ENCODE data around the gene RALGDS.
"Not testable (repeated sequence)": the region's sequence is repeated elsewhere in the genome, so short reads cannot be mapped to it uniquely, and the experiment has no call there.

The RALGDS gene

GRCh38 chr9:133073086-133074014, 47.7 kb downstream of the RALGDS start:
- Histone ChIP-seq H3K27me3 (ENCODE audit: insufficient read depth, poor library complexity, severe bottlenecking) (no peaks in the 10 kb centered on the region), H3K4me3 (replicated peaks; ENCODE audit: insufficient read depth, low read length) (no peak overlapping the region), H3K27ac (replicated peaks) (no peak overlapping the region)
- DNase-seq (ENCODE audit: low read depth in 1 of 2, low spot score in 1 of 2) = peak in 1 of 2 experiments; percentile 32
- no peak for TF ChIP-seq GABPA (IDR thresholded peaks at IDR 0.05; ENCODE audit: low read depth)
- TF ChIP-seq SPI1 (IDR thresholded peaks at IDR 0.05; ENCODE audit: borderline replicate concordance, low read depth) = peak; percentile 39; the same call in 1 of the 2 replicates

GRCh38 chr9:133072210-133072609, 48.8 kb downstream of the RALGDS start:
- not testable (repeated sequence) for H3K27me3 ChIP-seq (ENCODE audit: insufficient read depth, poor library complexity, severe bottlenecking); H3K27ac ChIP-seq (replicated peaks); DNase-seq (ENCODE audit: low read depth in 1 of 2, low spot score in 1 of 2)

GRCh38 chr9:133071484-133072150, 49.4 kb downstream of the RALGDS start:
- H3K27me3 ChIP-seq (ENCODE audit: insufficient read depth, poor library complexity, severe bottlenecking) = no peaks in the 10 kb centered on the region
- H3K4me3 ChIP-seq (replicated peaks; ENCODE audit: insufficient read depth, low read length) = no peak overlapping the region
- no peak overlapping the region for H3K27ac ChIP-seq (replicated peaks)
- no peak for TF ChIP-seq SPI1 (IDR thresholded peaks at IDR 0.05; ENCODE audit: borderline replicate concordance, low read depth)
- TF ChIP-seq POLR2AphosphoS5 (IDR thresholded peaks at IDR 0.05; ENCODE audit: low read depth) = no peak
- no peak for TF ChIP-seq GABPA (IDR thresholded peaks at IDR 0.05; ENCODE audit: low read depth)
- TF ChIP-seq CTCF (IDR thresholded peaks at IDR 0.05; ENCODE audit: insufficient read depth, low read length) = no peak
- no peak for TF ChIP-seq REST (IDR thresholded peaks at IDR 0.05; ENCODE audit: insufficient replicate concordance, low read depth)
- DNase-seq (ENCODE audit: low read depth in 1 of 2, low spot score in 1 of 2) = no peak

More at GRCh38 chr9:133072210-133072609, 48.8 kb downstream of the RALGDS start:
- H3K4me3 ChIP-seq (replicated peaks; ENCODE audit: insufficient read depth, low read length) = not testable (repeated sequence)

- not testable (repeated sequence) for DNase-seq (ENCODE audit: low read depth in 1 of 2, low spot score in 1 of 2); H3K4me3 ChIP-seq (replicated peaks; ENCODE audit: insufficient read depth, low read length); H3K27me3 ChIP-seq (ENCODE audit: insufficient read depth, poor library complexity, severe bottlenecking); H3K27ac ChIP-seq (replicated peaks)
These were observed 50.1 kb downstream of the RALGDS start for GRCh38 chr9:133070985-133071384.

GRCh38 chr9:133070500-133070961, 50.5 kb downstream of the RALGDS start:
- H3K4me3 ChIP-seq (replicated peaks; ENCODE audit: insufficient read depth, low read length); H3K27ac ChIP-seq (replicated peaks); DNase-seq (ENCODE audit: low read depth in 1 of 2, low spot score in 1 of 2); H3K27me3 ChIP-seq (ENCODE audit: insufficient read depth, poor library complexity, severe bottlenecking): not testable (repeated sequence)

GRCh38 chr9:133068431-133068830, 52.6 kb downstream of the RALGDS start:
- H3K27me3 ChIP-seq (ENCODE audit: insufficient read depth, poor library complexity, severe bottlenecking); DNase-seq (ENCODE audit: low read depth in 1 of 2, low spot score in 1 of 2); H3K27ac ChIP-seq (replicated peaks); H3K4me3 ChIP-seq (replicated peaks; ENCODE audit: insufficient read depth, low read length): not testable (repeated sequence)

- DNase-seq (ENCODE audit: low read depth in 1 of 2, low spot score in 1 of 2) = no peak
- H3K4me3 ChIP-seq (replicated peaks; ENCODE audit: insufficient read depth, low read length) = no peak overlapping the region
- no peak overlapping the region for H3K27ac ChIP-seq (replicated peaks)
- no peak for TF ChIP-seq SPI1 (IDR thresholded peaks at IDR 0.05; ENCODE audit: borderline replicate concordance, low read depth)
- TF ChIP-seq REST (IDR thresholded peaks at IDR 0.05; ENCODE audit: insufficient replicate concordance, low read depth) = no peak
- no peak for TF ChIP-seq POLR2AphosphoS5 (IDR thresholded peaks at IDR 0.05; ENCODE audit: low read depth)
- no peak for TF ChIP-seq GABPA (IDR thresholded peaks at IDR 0.05; ENCODE audit: low read depth)
- TF ChIP-seq CTCF (IDR thresholded peaks at IDR 0.05; ENCODE audit: insufficient read depth, low read length) = no peak
- H3K27me3 ChIP-seq (ENCODE audit: insufficient read depth, poor library complexity, severe bottlenecking) = no peaks in the 10 kb centered on the region
These were observed 53.2 kb downstream of the RALGDS start for GRCh38 chr9:133067813-133068212.
